ENCODE measurements around the gene LTBP2.

DNA sequence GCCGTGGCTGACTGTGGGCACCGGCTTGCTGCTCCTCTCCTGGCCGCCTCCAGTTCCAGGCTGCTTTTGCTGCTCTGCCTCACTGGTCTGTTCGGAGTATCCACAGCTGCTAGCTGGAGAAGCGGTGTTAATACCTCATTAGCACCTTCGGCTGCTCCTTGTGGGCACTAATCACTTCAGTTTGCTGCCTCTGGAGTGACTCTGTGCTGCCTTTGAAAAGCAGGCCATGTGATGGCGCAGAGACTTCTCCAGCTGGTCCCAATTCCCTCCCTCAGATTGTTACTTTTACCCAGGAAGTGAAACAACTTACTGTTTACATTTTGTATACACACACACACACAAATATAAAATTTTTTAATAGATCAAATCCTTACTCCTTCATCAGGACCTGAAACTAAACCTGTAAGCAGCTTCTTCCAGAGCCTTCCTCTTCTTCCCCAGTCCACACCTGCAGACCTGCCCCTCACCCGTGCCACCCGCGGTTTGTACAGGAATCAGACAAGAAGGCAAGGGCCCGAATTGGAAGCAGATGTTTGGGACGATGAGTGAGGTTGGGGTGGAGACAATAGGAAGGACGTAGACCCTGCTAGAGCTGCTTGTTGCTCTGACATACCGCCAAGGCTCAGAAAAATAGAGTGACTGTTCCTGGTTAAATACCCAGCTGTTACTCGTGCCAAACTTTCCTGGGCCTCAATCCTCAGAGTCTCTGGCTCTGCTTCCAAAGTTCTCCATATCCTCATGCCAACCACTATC, 41.5 kb upstream of the LTBP2 start:
- TF ChIP-seq TAF1 (IDR thresholded peaks at IDR 0.05; ENCODE audit: borderline replicate concordance, low read depth, low read length) (no peak), POLR2AphosphoS5 (IDR thresholded peaks at IDR 0.05; ENCODE audit: low read depth, low read length) (no peak), POLR2A (IDR thresholded peaks at IDR 0.05; ENCODE audit: low read depth, low read length) (no peak)

Data from GM12892 (cell line).